ENCODE results near the gene CD37.
"Not testable (repeated sequence)": the region's sequence is repeated elsewhere in the genome, so short reads cannot be mapped to it uniquely, and the experiment has no call there.

GRCh38 chr19:49288205-49288604, 47.0 kb upstream of the CD37 start:
- TF ChIP-seq CTCF (IDR thresholded peaks at IDR 0.05; ENCODE audit: low read depth, low read length); POLR2A (IDR thresholded peaks at IDR 0.05; ENCODE audit: extremely low read depth, insufficient read length); MYC (IDR thresholded peaks at IDR 0.05; ENCODE audit: low read depth, low read length); MAX (IDR thresholded peaks at IDR 0.05; ENCODE audit: low read depth, low read length): not testable (repeated sequence)
